GM12878 (cell line): ENCODE measurements around the gene RAB28. TPM values are rescaled to one million over a fixed set of nuclear protein-coding genes. Genes with fewer than 3 reads are reported as not detected.

Source experiments
- ATAC-seq: fragments of 200-7000 bp; cut with Tn5 transposase; 3 replicates; pipeline ENCODE4 v1.9.1; 2020; ENCODE audit warnings: mild to moderate bottlenecking, moderate library complexity
- BruUV-seq: library from RNA; stranded (reverse); fragments of 400-500 nt; replicated peaks from 2 replicates; lab custom pipeline; 2021; lab: Mats Ljungman, UMichigan
- CTCF ChIA-PET: fragments of 300-600 bp; sonication (Branson Sonifier 250); formaldehyde crosslinking; extraction: SDS; loops from one replicate; lab custom pipeline; 2021; ENCODE audit warnings: inconsistent platforms; lab: Yijun Ruan, JAX
- POLR2A ChIA-PET: fragments of 350-600 bp; formaldehyde crosslinking; extraction: SDS; loops from one replicate; lab custom pipeline; 2021; ENCODE audit warnings: inconsistent platforms; lab: Charles Lee
- RAD21 ChIA-PET: fragments of 300-600 bp; sonication (Branson Sonifier 250); formaldehyde crosslinking; loops from one replicate; lab custom pipeline; 2023; ENCODE audit warnings: antibody characterized with exemption; ENCODE audit not compliant: unreplicated experiment; lab: Charles Lee
- SMC1A ChIA-PET: fragments of 300-600 bp; sonication (Branson Sonifier 250); formaldehyde crosslinking; loops from one replicate; lab custom pipeline; 2023; ENCODE audit not compliant: unreplicated experiment, uncharacterized antibody; lab: Charles Lee
- DNase-seq: peaks from one replicate; pipeline ENCODE4 v3.0.0-alpha.2; 2011; ENCODE audit warnings: low read depth, low spot score
- FAIRE-seq: peaks from 3 replicates; lab custom pipeline; 2011; peaks lifted over from hg19 to GRCh38; lab: Jason Lieb, UNC
- H2AFZ ChIP-seq: 2 replicates; pipeline ENCODE4 v1.6.0; 2011; ENCODE audit warnings: low read depth, low read length, control low read depth; ENCODE audit not compliant: control insufficient read depth
- H3K27ac ChIP-seq: 2 replicates; pipeline ENCODE4 v1.5.1; 2011; ENCODE audit warnings: control low read depth; ENCODE audit not compliant: control insufficient read depth, insufficient read depth
- H3K27me3 ChIP-seq, 2 experiments: replicated peaks in 1 of 2; 2 replicates each; pipeline versions ENCODE4 v1.6.0 to v1.6.1; 2011; ENCODE audit warnings: low read length in 1 of 2; ENCODE audit not compliant: control insufficient read depth in 2 of 2, insufficient read depth in 2 of 2
- H3K36me3 ChIP-seq, 2 experiments: 2 replicates each; pipeline ENCODE4 v1.5.1; 2011; ENCODE audit warnings: low read length in 1 of 2; ENCODE audit not compliant: control insufficient read depth in 2 of 2, insufficient read depth in 2 of 2
- H3K4me1 ChIP-seq: 2 replicates; pipeline ENCODE4 v1.6.1; 2011; ENCODE audit warnings: mild to moderate bottlenecking, low read length, moderate library complexity, mixed read lengths; ENCODE audit not compliant: control insufficient read depth, insufficient read depth
- H3K4me2 ChIP-seq: 2 replicates; pipeline ENCODE4 v1.6.0; 2011; ENCODE audit warnings: control low read depth; ENCODE audit not compliant: control insufficient read depth, insufficient read depth
- H3K4me3 ChIP-seq: fragments of 200-600 bp; sonication (generic); 2 replicates; pipeline ENCODE4 v1.5.1; 2016
- H3K79me2 ChIP-seq: 2 replicates; pipeline ENCODE4 v1.6.0; 2011; ENCODE audit warnings: low read length; ENCODE audit not compliant: control insufficient read depth, insufficient read depth
- H3K9ac ChIP-seq: 2 replicates; pipeline ENCODE4 v1.8.0; 2011; ENCODE audit warnings: low read length, control low read depth, mixed read lengths; ENCODE audit not compliant: control insufficient read depth, insufficient read depth
- H3K9me3 ChIP-seq: replicated peaks from 3 replicates; pipeline ENCODE4 v1.5.1; 2011; ENCODE audit warnings: mild to moderate bottlenecking, low read length; ENCODE audit not compliant: control insufficient read depth, insufficient read depth
- H4K20me1 ChIP-seq: 2 replicates; pipeline ENCODE4 v1.6.0; 2011; ENCODE audit not compliant: control insufficient read depth, insufficient read depth
- CBX5 ChIP-seq: sonication (generic); IDR thresholded peaks from 2 replicates; pipeline ENCODE4 v1.6.1; 2016; ENCODE audit warnings: low read depth, moderate library complexity, mild to moderate bottlenecking, inconsistent platforms
- E2F4 ChIP-seq: IDR thresholded peaks from 2 replicates; pipeline ENCODE4 v1.6.1; 2012; ENCODE audit warnings: low read depth, low read length, improper control_type of control experiment
- SREBF1 ChIP-seq: IDR thresholded peaks from 2 replicates; pipeline ENCODE4 v1.6.1; 2012; ENCODE audit warnings: mild to moderate bottlenecking, low read length
- SRF ChIP-seq, 2 experiments: IDR thresholded peaks; 2 replicates each; pipeline ENCODE4 v1.6.1; 2011; ENCODE audit warnings: low read depth in 2 of 2, low read length in 2 of 2, mild to moderate bottlenecking in 1 of 2, moderate library complexity in 1 of 2
- TCF7 ChIP-seq: IDR thresholded peaks from 2 replicates; pipeline ENCODE4 v1.6.1; 2014; ENCODE audit warnings: antibody characterized with exemption, borderline replicate concordance
- ZBTB11 ChIP-seq: fragments of 450-650 bp; formaldehyde crosslinking; IDR thresholded peaks from 2 replicates; pipeline ENCODE4 v1.5.0; 2022; ENCODE audit warnings: mild to moderate bottlenecking, missing genetic modification characterization
- WGBS: methylation state at CpG from one replicate; pipeline ENCODE4 v1.1.6; 2016; ENCODE audit warnings: low lambda C conversion rate; ENCODE audit not compliant: insufficient replicate concordance, insufficient coverage; ENCODE audit errors: missing lambda C conversion rate; 5-methylcytosine and 5-hydroxymethylcytosine counted together
- in situ Hi-C: fragments of 300-500 bp; cut with MboI; formaldehyde crosslinking; loops from 9 replicates; pipeline ENCODE4 v1.14.3; 2018; ENCODE audit warnings: mixed read lengths
- intact Hi-C: fragments of 100-400 bp; cut with micrococcal nuclease; formaldehyde crosslinking; loops from one replicate; pipeline ENCODE4 v1.14.2; 2022; ENCODE audit not compliant: unreplicated experiment
- polyA plus RNA-seq, 11 experiments: library from polyadenylated mRNA; depleted of rRNA in 4 of 11; unstranded in 6 of 11; stranded (reverse) in 5 of 11; fragments of >200 nt; fragmentation: Nextera tagmentation in 4 of 11; fragmentation: Illumina TruSeq in 1 of 11; extraction: Ambion mirVana in 4 of 11; extraction: Trizol in 1 of 11; gene quantifications; 1 replicate in 1 of 11; 2 replicates in 10 of 11; pipeline versions ENCODE4 v1.2.1 to v1.2.3, GENCODE V29; 2011 to 2016; ENCODE audit warnings: inconsistent platforms in 2 of 11, missing spikeins in 2 of 11, low read depth in 1 of 11
- total RNA-seq, 4 experiments: library from RNA; depleted of rRNA in 3 of 4; stranded (reverse); fragments of >200 nt in 3 of 4; fragmentation: Illumina TruSeq in 1 of 4; extraction: Trizol in 1 of 4; gene quantifications; 2 replicates each; pipeline versions ENCODE4 v1.2.1 to v1.2.3, GENCODE V29; 2013 to 2021

RAB28 gene
- total and polyA plus RNA-seq, 10 of the 15 experiments (the other 5 are each of a cell fraction or from before 2014, with no cell fraction given): 5.8 to 29.3 (median 16.9) TPM

- TF ChIP-seq SRF (IDR thresholded peaks at IDR 0.05; ENCODE audit: low read depth in 2 of 2, low read length in 2 of 2) (no peak), CBX5 (no peak), ZBTB11 (no peak), TCF7 (no peak)
Observed at GRCh38 chr4:13340672-13341071, 143.5 kb downstream of the RAB28 start (continued).

- Histone ChIP-seq H3K4me2 (no peak overlapping the region), H3K4me3 (no peak overlapping the region), H3K79me2 (no peaks in the 10 kb centered on the region), H4K20me1 (no peaks in the 10 kb centered on the region), H3K27ac (no peak overlapping the region), H3K27me3 (no peaks in the 10 kb centered on the region), H3K36me3 (no peaks in the 10 kb centered on the region), H2AFZ (no peak overlapping the region), H3K4me1 (no peaks in the 10 kb centered on the region), H3K9ac (no peak overlapping the region), H3K9me3 (no peaks in the 10 kb centered on the region)
- FAIRE-seq (no peak), ATAC-seq (no peak), DNase-seq (no peak)
- SMC1A ChIA-PET: no interaction called here
- in situ Hi-C loops: no loop called here
- intact Hi-C loops: no loop called here
- POLR2A ChIA-PET: no interaction called here
- no TSS peak for BruUV-seq
- CTCF ChIA-PET: no interaction called here
- 64% methylated on average over 4 of the region's 4 CpGs for WGBS
- RAD21 ChIA-PET: no interaction called here
- TF ChIP-seq SREBF1: no peak
- no peak for TF ChIP-seq E2F4
Observed at GRCh38 chr4:13331827-13332226, 152.3 kb downstream of the RAB28 start.
